MM.1S (cell line): ENCODE data around the gene GRIA4.

Experiments
- DNase-seq: peaks from one replicate; pipeline ENCODE4 v3.0.0-alpha.2; 2015
- H2AFZ ChIP-seq: fragments of 300-600 bp; sonication (generic); 2 replicates; pipeline ENCODE4 v1.6.0; 2016; ENCODE audit warnings: antibody characterized with exemption, low read length
- H3F3A ChIP-seq: fragments of 300-600 bp; sonication (generic); 2 replicates; pipeline ENCODE4 v1.6.1; 2016; ENCODE audit warnings: mild to moderate bottlenecking, antibody characterized with exemption, low read length, moderate library complexity, mixed read lengths; ENCODE audit not compliant: insufficient read depth
- H3K27ac ChIP-seq: fragments of 300-600 bp; sonication (generic); 2 replicates; pipeline ENCODE4 v1.5.1; 2016; ENCODE audit warnings: mild to moderate bottlenecking, low read length
- H3K27me3 ChIP-seq: fragments of 300-600 bp; sonication (generic); replicated peaks from 2 replicates; pipeline ENCODE4 v1.6.0; 2016; ENCODE audit warnings: low read length; ENCODE audit not compliant: insufficient read depth
- H3K36me3 ChIP-seq: fragments of 300-600 bp; sonication (generic); replicated peaks from 2 replicates; pipeline ENCODE4 v1.6.1; 2016; ENCODE audit warnings: mild to moderate bottlenecking, low read length, mixed read lengths; ENCODE audit not compliant: insufficient read depth
- H3K4me1 ChIP-seq: fragments of 300-600 bp; sonication (generic); 2 replicates; pipeline ENCODE4 v1.6.1; 2016; ENCODE audit warnings: low read length, mixed read lengths
- H3K4me2 ChIP-seq: fragments of 300-600 bp; sonication (generic); 2 replicates; pipeline ENCODE4 v1.6.0; 2016; ENCODE audit warnings: low read depth, low read length
- H3K4me3 ChIP-seq: fragments of 300-600 bp; sonication (generic); 2 replicates; pipeline ENCODE4 v1.5.1; 2016; ENCODE audit warnings: low read length, mixed read lengths
- H3K79me2 ChIP-seq: fragments of 300-600 bp; sonication (generic); 2 replicates; pipeline ENCODE4 v1.6.1; 2016; ENCODE audit warnings: mixed run types, low read length, mixed read lengths
- H3K9ac ChIP-seq: fragments of 300-600 bp; sonication (generic); 2 replicates; pipeline ENCODE4 v1.6.1; 2016; ENCODE audit warnings: low read length, mixed read lengths
- H3K9me2 ChIP-seq: fragments of 300-600 bp; sonication (generic); replicated peaks from 2 replicates; pipeline ENCODE4 v1.6.1; 2016; ENCODE audit warnings: mild to moderate bottlenecking, low read length, mixed read lengths; ENCODE audit not compliant: insufficient read depth
- H3K9me3 ChIP-seq: fragments of 300-600 bp; sonication (generic); replicated peaks from 2 replicates; pipeline ENCODE4 v1.6.1; 2016; ENCODE audit warnings: mild to moderate bottlenecking, low read length, mixed read lengths; ENCODE audit not compliant: insufficient read depth
- H4K20me1 ChIP-seq: fragments of 300-600 bp; sonication (generic); 2 replicates; pipeline ENCODE4 v1.6.1; 2016; ENCODE audit warnings: mild to moderate bottlenecking, low read length, moderate library complexity, mixed read lengths; ENCODE audit not compliant: insufficient read depth
- CTCF ChIP-seq: fragments of 300-600 bp; sonication (generic); IDR thresholded peaks from 2 replicates; pipeline ENCODE4 v1.5.1; 2016; ENCODE audit warnings: antibody characterized with exemption, low read length, mixed read lengths
- EZH2 ChIP-seq: fragments of 300-600 bp; sonication (generic); optimal IDR thresholded peaks from 2 replicates; pipeline ENCODE3; 2017; ENCODE audit warnings: low read depth, mild to moderate bottlenecking, antibody characterized with exemption, low read length, mixed read lengths
- EZH2phosphoT487 ChIP-seq: fragments of 300-600 bp; sonication (generic); IDR thresholded peaks from 2 replicates; pipeline ENCODE4 v1.6.1; 2018; ENCODE audit warnings: antibody characterized with exemption, low read length

Gene GRIA4

GRCh38 chr11:105988197-105988596 is 378.3 kb downstream of the GRIA4 start:
- TF ChIP-seq EZH2 (no peak), EZH2phosphoT487 (no peak), CTCF (no peak)
- H3K9ac ChIP-seq = no peak overlapping the region

GRCh38 chr11:105989124-105989523 is 379.3 kb downstream of the GRIA4 start:
- no peak overlapping the region for H3K4me3 ChIP-seq
- no peaks in the 10 kb centered on the region for H3F3A ChIP-seq
- H3K36me3 ChIP-seq = no peaks in the 10 kb centered on the region
- H3K9me3 ChIP-seq = no peaks in the 10 kb centered on the region
- H3K4me2 ChIP-seq = no peak overlapping the region
- H3K9me2 ChIP-seq = no peaks in the 10 kb centered on the region
- H3K9ac ChIP-seq = no peak overlapping the region
- H3K27me3 ChIP-seq = no peaks in the 10 kb centered on the region
- TF ChIP-seq EZH2 (no peak), CTCF (no peak), EZH2phosphoT487 (no peak)
- no peaks in the 10 kb centered on the region for H4K20me1 ChIP-seq
- no peak for DNase-seq
- no peak overlapping the region for H3K27ac ChIP-seq
- H3K4me1 ChIP-seq = no peaks in the 10 kb centered on the region
- no peaks in the 10 kb centered on the region for H3K79me2 ChIP-seq
- H2AFZ ChIP-seq = no peak overlapping the region

More at GRCh38 chr11:105988197-105988596, 378.3 kb downstream of the GRIA4 start:
- Histone ChIP-seq H3K27ac (no peak overlapping the region), H3K27me3 (no peaks in the 10 kb centered on the region), H3K4me2 (no peak overlapping the region), H3K79me2 (no peaks in the 10 kb centered on the region), H3K9me3 (no peaks in the 10 kb centered on the region), H3K4me3 (no peak overlapping the region), H4K20me1 (no peaks in the 10 kb centered on the region), H2AFZ (no peak overlapping the region), H3F3A (no peaks in the 10 kb centered on the region), H3K36me3 (no peaks in the 10 kb centered on the region), H3K9me2 (no peaks in the 10 kb centered on the region), H3K4me1 (no peaks in the 10 kb centered on the region)
- DNase-seq = no peak

- no peak for DNase-seq
- Histone ChIP-seq H3K9me3 (no peaks in the 10 kb centered on the region), H3K4me3 (no peak overlapping the region), H3K9me2 (no peaks in the 10 kb centered on the region), H3K4me1 (no peaks in the 10 kb centered on the region), H2AFZ (no peak overlapping the region), H4K20me1 (no peaks in the 10 kb centered on the region), H3K36me3 (no peaks in the 10 kb centered on the region), H3K4me2 (no peak overlapping the region), H3F3A (no peaks in the 10 kb centered on the region), H3K27ac (no peak overlapping the region), H3K27me3 (no peaks in the 10 kb centered on the region), H3K79me2 (no peaks in the 10 kb centered on the region), H3K9ac (no peak overlapping the region)
- TF ChIP-seq EZH2 (no peak), EZH2phosphoT487 (no peak), CTCF (no peak)
Measured at GRCh38 chr11:105991888-105992287, 382.0 kb downstream of the GRIA4 start.
